Activated naive CD8-positive, alpha-beta T cell treated with anti-CD3 and anti-CD28 coated beads, Interleukin-2, amount 50 U/mL, for 24 hours (primary cell): Measurements from ENCODE around the gene DAB2IP.

Experiments
- ATAC-seq: fragments of 150-1000 bp; cut with Tn5 transposase; one replicate; pipeline ENCODE4 v1.10.0; 2021
- DNase-seq: peaks from one replicate; pipeline ENCODE4 v3.0.0; 2021
- H3K27ac Mint-ChIP-seq: one replicate; pipeline ENCODE4 v1.8.0; 2021; ENCODE audit warnings: mild to moderate bottlenecking, mixed read lengths
- H3K27me3 Mint-ChIP-seq: one replicate; pipeline ENCODE4 v1.8.0; 2021; ENCODE audit warnings: mixed read lengths
- H3K36me3 Mint-ChIP-seq: one replicate; pipeline ENCODE4 v1.8.0; 2021; ENCODE audit warnings: low read depth, mixed read lengths
- H3K4me1 Mint-ChIP-seq: one replicate; pipeline ENCODE4 v1.8.0; 2021; ENCODE audit warnings: mixed read lengths
- H3K4me3 Mint-ChIP-seq: one replicate; pipeline ENCODE4 v1.8.0; 2021; ENCODE audit warnings: mild to moderate bottlenecking, moderate library complexity, mixed read lengths
- H3K9me3 Mint-ChIP-seq: one replicate; pipeline ENCODE4 v1.8.0; 2021; ENCODE audit warnings: mixed read lengths

Gene DAB2IP

DNA sequence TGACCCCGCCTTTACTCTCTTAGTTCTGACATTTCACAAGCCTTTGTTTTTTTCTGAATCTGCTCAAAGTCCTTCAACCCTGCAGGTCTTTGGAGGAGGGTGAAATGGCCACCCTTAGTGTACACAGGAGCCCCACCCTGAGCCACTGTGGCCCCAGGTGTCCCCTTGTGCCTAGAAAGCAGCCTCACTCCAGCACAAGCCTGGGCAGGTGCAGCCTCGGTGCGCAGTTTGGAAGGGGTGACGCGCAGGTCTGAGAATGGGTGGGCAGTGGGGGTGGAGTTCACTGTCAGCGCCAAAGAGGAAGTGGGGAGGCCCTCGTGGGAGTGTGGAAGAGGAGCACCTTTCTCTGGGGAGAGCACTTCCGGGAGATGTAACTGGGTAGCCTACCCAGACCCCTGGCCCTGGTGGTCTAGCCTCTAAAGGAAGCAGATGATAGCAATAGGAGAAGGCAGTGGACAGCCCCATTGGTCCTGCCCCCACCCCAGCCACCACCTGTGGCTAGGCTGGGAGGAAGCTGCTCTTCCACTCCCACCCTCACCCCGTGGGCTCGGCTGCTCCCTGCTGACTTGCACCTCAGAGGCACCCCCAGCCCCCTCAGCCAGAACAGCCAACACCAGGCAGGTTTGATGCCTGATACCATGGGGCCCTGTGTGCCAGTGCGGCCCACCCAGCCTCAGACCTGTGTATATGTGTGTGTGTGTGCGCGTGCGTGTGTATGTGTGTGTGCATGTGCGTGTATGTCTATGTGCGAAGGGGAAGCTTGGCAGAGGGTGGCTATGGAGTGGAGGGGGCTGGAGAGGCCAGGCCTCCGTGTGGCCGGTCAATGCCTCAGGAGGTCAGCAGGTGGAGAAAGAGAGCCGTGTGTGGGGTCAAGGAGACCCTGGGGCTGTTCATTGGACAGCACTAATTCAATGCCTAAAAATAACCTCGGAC is 16.8 kb upstream of the DAB2IP start:
- Mint-ChIP-seq H3K4me3 (no peak overlapping the region), H3K36me3 (no peaks in the 10 kb centered on the region), H3K27ac (peak overlapping the region; percentile 10), H3K27me3 (peaks cover 7% of the 10 kb centered on the region), H3K4me1 (peaks cover 9% of the 10 kb centered on the region), H3K9me3 (no peaks in the 10 kb centered on the region)
- ATAC-seq (peak; percentile 73), DNase-seq (peak; percentile 38)

- Mint-ChIP-seq H3K27me3 (peaks cover 7% of the 10 kb centered on the region), H3K9me3 (no peaks in the 10 kb centered on the region), H3K27ac (no peak overlapping the region), H3K4me3 (no peak overlapping the region), H3K36me3 (no peaks in the 10 kb centered on the region), H3K4me1 (peaks cover 9% of the 10 kb centered on the region)
- ATAC-seq (no peak), DNase-seq (no peak)
Measured at GRCh38 chr9:121635300-121635876, 16.0 kb upstream of the DAB2IP start.

- ATAC-seq, result no peak
- H3K27me3 Mint-ChIP-seq, result peaks cover 4% of the 10 kb centered on the region
- no peak for DNase-seq
- H3K4me3 Mint-ChIP-seq, result no peak overlapping the region
- peaks cover 9% of the 10 kb centered on the region for H3K4me1 Mint-ChIP-seq
- H3K27ac Mint-ChIP-seq, result no peak overlapping the region
- no peaks in the 10 kb centered on the region for H3K36me3 Mint-ChIP-seq
- H3K9me3 Mint-ChIP-seq, result no peaks in the 10 kb centered on the region
Measured at GRCh38 chr9:121636341-121636865, 15.0 kb upstream of the DAB2IP start.

DNA sequence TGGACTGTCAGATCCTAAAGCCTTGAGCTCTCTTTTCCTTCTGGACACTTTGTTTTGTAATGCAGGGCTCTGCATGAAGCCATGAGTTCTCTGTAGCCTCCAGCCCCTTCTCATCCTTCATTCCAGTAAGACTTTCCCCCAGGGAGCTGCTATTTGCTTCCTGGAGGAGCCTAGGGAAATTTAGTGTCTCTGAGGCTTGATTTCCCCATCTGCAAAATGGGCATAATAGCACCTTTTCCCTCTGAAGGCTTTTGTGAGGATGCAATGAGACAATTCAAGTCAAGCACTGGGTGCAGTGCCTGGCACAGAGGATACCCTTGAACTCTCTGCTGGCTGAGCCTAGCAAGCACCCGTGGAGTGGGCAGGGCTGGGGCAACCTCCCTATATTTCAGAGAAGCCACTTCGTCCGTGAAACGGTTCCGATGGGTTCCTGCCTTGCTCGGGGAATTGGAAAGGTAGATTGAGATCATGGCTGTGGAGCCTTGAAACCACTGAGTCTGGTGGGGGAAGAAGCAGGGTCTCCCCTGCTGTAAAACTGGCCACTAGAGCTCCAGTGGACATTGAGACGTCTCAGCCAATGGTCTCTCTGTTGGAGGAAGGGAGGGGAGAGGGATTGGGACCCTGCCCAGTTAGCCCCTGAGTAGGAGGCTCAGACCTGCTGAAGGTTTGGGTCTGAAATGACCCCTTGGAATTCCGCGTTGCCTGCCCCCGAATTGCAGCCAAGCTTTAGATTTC is 14.3 kb upstream of the DAB2IP start:
- H3K36me3 Mint-ChIP-seq, result no peaks in the 10 kb centered on the region
- H3K9me3 Mint-ChIP-seq, result no peaks in the 10 kb centered on the region
- H3K4me1 Mint-ChIP-seq, result peaks cover 9% of the 10 kb centered on the region
- no peak overlapping the region for H3K27ac Mint-ChIP-seq
- H3K4me3 Mint-ChIP-seq, result no peak overlapping the region
- H3K27me3 Mint-ChIP-seq, result peaks cover 6% of the 10 kb centered on the region
- no peak for DNase-seq
- no peak for ATAC-seq

GRCh38 chr9:121637713-121638220 is 13.7 kb upstream of the DAB2IP start:
- no peak overlapping the region for H3K27ac Mint-ChIP-seq
- H3K4me3 Mint-ChIP-seq, result no peak overlapping the region
- ATAC-seq, result no peak
- no peak for DNase-seq
- peaks cover 6% of the 10 kb centered on the region for H3K27me3 Mint-ChIP-seq
- no peaks in the 10 kb centered on the region for H3K36me3 Mint-ChIP-seq
- H3K9me3 Mint-ChIP-seq, result no peaks in the 10 kb centered on the region
- peaks cover 9% of the 10 kb centered on the region for H3K4me1 Mint-ChIP-seq

- no peak overlapping the region for H3K4me3 Mint-ChIP-seq
- H3K27me3 Mint-ChIP-seq, result peaks cover 6% of the 10 kb centered on the region
- H3K9me3 Mint-ChIP-seq, result no peaks in the 10 kb centered on the region
- H3K27ac Mint-ChIP-seq, result no peak overlapping the region
- ATAC-seq (no peak), DNase-seq (no peak)
- H3K36me3 Mint-ChIP-seq, result no peaks in the 10 kb centered on the region
- peaks cover 8% of the 10 kb centered on the region for H3K4me1 Mint-ChIP-seq
Measured at GRCh38 chr9:121638399-121638798, 13.0 kb upstream of the DAB2IP start.

- ATAC-seq (no peak), DNase-seq (no peak)
- H3K4me3 Mint-ChIP-seq, result no peak overlapping the region
- no peaks in the 10 kb centered on the region for H3K9me3 Mint-ChIP-seq
- H3K27ac Mint-ChIP-seq, result no peak overlapping the region
- H3K36me3 Mint-ChIP-seq, result no peaks in the 10 kb centered on the region
- peaks cover 6% of the 10 kb centered on the region for H3K27me3 Mint-ChIP-seq
- H3K4me1 Mint-ChIP-seq, result peaks cover 4% of the 10 kb centered on the region
Measured at GRCh38 chr9:121638901-121639592, 12.4 kb upstream of the DAB2IP start.

DNA sequence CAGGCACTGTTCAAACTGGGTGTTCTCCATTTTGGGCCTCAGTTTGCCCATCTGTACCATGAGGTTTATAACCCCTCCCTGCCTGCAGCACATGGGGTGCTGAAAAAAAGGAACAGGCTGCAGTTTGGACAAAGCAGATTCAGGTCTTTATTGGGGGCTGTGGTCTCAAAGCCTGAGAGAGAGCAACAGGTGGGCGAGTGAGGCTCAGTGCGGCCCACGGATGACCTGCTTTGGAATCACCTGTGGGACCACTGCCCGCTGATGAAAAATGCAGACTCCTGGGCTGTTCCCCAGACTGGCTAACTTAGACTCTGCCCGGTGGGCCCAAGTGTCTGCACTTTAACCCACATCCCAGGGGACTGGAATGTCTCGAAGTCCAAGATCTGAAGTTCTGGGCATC is 11.8 kb upstream of the DAB2IP start:
- Mint-ChIP-seq H3K27me3 (peaks cover 7% of the 10 kb centered on the region), H3K27ac (no peak overlapping the region), H3K4me3 (no peak overlapping the region), H3K9me3 (no peaks in the 10 kb centered on the region), H3K4me1 (no peaks in the 10 kb centered on the region), H3K36me3 (no peaks in the 10 kb centered on the region)
- DNase-seq (no peak), ATAC-seq (no peak)

- peak; percentile 59 for DNase-seq
- H3K4me1 Mint-ChIP-seq, result no peaks in the 10 kb centered on the region
- H3K27me3 Mint-ChIP-seq, result peaks cover 7% of the 10 kb centered on the region
- ATAC-seq, result peak; percentile 40
- H3K9me3 Mint-ChIP-seq, result no peaks in the 10 kb centered on the region
- H3K36me3 Mint-ChIP-seq, result no peaks in the 10 kb centered on the region
- no peak overlapping the region for H3K27ac Mint-ChIP-seq
- no peak overlapping the region for H3K4me3 Mint-ChIP-seq
Measured at GRCh38 chr9:121640076-121640475, 11.4 kb upstream of the DAB2IP start.

GRCh38 chr9:121640491-121641223 is 10.8 kb upstream of the DAB2IP start:
- Mint-ChIP-seq H3K4me1 (no peaks in the 10 kb centered on the region), H3K27ac (no peak overlapping the region), H3K27me3 (peaks cover 7% of the 10 kb centered on the region), H3K36me3 (no peaks in the 10 kb centered on the region), H3K9me3 (no peaks in the 10 kb centered on the region), H3K4me3 (no peak overlapping the region)
- DNase-seq, result no peak
- ATAC-seq, result no peak

DNA sequence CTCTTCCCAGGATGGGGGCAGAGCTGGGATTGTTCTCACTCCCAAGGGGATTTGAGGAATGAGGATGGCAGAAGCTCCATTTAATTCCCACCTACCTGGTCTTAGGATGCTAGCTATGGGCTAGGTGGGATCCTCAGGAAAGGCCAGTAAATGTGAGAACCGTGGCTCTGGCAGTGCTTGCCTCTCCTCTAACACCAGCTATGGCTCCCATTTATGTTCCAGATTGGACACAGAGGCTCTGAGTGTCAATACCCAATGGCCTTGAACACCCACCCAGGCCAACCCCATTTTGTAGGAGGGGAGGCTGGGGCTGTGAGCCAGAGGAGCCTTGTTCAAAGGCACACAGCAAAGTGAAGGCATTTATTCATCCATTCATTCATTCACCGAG is 10.2 kb upstream of the DAB2IP start:
- Mint-ChIP-seq H3K4me3 (no peak overlapping the region), H3K4me1 (no peaks in the 10 kb centered on the region), H3K27ac (no peak overlapping the region), H3K36me3 (no peaks in the 10 kb centered on the region), H3K27me3 (peaks cover 5% of the 10 kb centered on the region), H3K9me3 (no peaks in the 10 kb centered on the region)
- no peak for DNase-seq
- no peak for ATAC-seq

DNA sequence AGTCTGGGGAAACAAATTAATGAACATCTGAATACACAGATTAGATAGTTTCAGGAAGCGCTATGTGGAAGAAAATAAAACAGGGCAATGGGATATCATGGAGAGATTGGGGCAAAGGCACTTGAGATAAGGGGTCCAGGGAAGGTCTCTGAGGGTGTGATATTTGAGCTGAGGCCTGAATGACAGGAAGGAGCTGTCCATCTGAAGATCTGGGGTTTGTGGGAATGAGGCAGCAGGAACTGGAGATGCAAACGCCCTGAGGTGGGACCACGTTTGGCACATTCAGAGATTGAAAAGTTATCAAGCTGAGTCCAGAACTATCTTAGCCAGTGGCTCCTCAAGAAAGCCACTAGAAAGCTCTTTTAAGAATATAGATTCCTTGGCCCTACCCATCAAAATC is 8.7 kb upstream of the DAB2IP start:
- no peaks in the 10 kb centered on the region for H3K36me3 Mint-ChIP-seq
- H3K4me3 Mint-ChIP-seq, result no peak overlapping the region
- peaks cover 6% of the 10 kb centered on the region for H3K27me3 Mint-ChIP-seq
- H3K4me1 Mint-ChIP-seq, result no peaks in the 10 kb centered on the region
- DNase-seq (no peak), ATAC-seq (no peak)
- H3K9me3 Mint-ChIP-seq, result no peaks in the 10 kb centered on the region
- H3K27ac Mint-ChIP-seq, result no peak overlapping the region

DNA sequence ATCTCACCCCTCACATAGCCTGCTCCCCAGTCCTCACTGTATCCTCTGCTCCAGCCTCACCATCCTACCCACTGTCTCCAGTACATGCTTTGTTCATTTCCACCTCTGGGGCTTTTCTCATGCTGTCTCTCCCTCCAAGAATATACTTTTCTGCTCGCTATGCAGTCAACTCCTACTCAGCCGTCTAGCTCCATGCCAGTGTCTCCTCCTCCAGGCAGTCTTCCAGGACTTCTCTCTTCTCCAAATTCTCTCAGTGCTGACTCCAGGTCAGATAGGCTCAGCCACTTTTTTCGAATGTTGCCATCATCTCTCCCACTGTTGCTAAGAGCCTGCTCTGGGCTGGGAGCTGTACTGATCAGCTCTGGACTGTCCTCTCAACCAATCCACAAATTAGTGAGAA is 8.0 kb upstream of the DAB2IP start:
- Mint-ChIP-seq H3K4me3 (no peak overlapping the region), H3K4me1 (no peaks in the 10 kb centered on the region), H3K27ac (no peak overlapping the region), H3K36me3 (no peaks in the 10 kb centered on the region), H3K9me3 (no peaks in the 10 kb centered on the region), H3K27me3 (peaks cover 9% of the 10 kb centered on the region)
- ATAC-seq (no peak), DNase-seq (no peak)
